Panc1 (cell line): Measurements from ENCODE around the gene RPL19.

Experiments used
- CTCF ChIP-seq: fragments of 450-650 bp; IDR thresholded peaks from 2 replicates; pipeline ENCODE4 v1.5.1; 2017; ENCODE audit warnings: mild to moderate bottlenecking
- POLR2AphosphoS5 ChIP-seq: IDR thresholded peaks from 2 replicates; pipeline ENCODE4 v1.6.1; 2012; ENCODE audit warnings: mild to moderate bottlenecking, low read depth, low read length, moderate library complexity
- TF ChIP-seq, protein P1 (sequence below), 2 experiments: IDR thresholded peaks; 2 replicates each; pipeline ENCODE4 v1.6.1; 2011 to 2012; ENCODE audit warnings: low read depth in 2 of 2, control low read depth in 1 of 2, low read length in 1 of 2, mild to moderate bottlenecking in 1 of 2, moderate library complexity in 1 of 2; ENCODE audit not compliant: insufficient read depth in 1 of 2

- TF ChIP-seq POLR2AphosphoS5 (no peak), CTCF (no peak)
- TF ChIP-seq, protein P1, sequence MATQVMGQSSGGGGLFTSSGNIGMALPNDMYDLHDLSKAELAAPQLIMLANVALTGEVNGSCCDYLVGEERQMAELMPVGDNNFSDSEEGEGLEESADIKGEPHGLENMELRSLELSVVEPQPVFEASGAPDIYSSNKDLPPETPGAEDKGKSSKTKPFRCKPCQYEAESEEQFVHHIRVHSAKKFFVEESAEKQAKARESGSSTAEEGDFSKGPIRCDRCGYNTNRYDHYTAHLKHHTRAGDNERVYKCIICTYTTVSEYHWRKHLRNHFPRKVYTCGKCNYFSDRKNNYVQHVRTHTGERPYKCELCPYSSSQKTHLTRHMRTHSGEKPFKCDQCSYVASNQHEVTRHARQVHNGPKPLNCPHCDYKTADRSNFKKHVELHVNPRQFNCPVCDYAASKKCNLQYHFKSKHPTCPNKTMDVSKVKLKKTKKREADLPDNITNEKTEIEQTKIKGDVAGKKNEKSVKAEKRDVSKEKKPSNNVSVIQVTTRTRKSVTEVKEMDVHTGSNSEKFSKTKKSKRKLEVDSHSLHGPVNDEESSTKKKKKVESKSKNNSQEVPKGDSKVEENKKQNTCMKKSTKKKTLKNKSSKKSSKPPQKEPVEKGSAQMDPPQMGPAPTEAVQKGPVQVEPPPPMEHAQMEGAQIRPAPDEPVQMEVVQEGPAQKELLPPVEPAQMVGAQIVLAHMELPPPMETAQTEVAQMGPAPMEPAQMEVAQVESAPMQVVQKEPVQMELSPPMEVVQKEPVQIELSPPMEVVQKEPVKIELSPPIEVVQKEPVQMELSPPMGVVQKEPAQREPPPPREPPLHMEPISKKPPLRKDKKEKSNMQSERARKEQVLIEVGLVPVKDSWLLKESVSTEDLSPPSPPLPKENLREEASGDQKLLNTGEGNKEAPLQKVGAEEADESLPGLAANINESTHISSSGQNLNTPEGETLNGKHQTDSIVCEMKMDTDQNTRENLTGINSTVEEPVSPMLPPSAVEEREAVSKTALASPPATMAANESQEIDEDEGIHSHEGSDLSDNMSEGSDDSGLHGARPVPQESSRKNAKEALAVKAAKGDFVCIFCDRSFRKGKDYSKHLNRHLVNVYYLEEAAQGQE (IDR thresholded peaks at IDR 0.05; ENCODE audit: insufficient read depth in 1 of 2, low read depth in 2 of 2, low read length in 1 of 2) = no peak
Observed at GRCh38 chr17:39173080-39173479, 27.0 kb upstream of the RPL19 start.
